Hepatocyte (in vitro differentiated cells): Measurements from ENCODE around the gene SPNS2. TPM values are rescaled to one million over a fixed set of nuclear protein-coding genes. Genes with fewer than 3 reads are reported as not detected.
A peak's percentile ranks its signal among the peaks of the same experiment; 100 is the strongest.

Experiments
- DNase-seq: peaks from one replicate; pipeline ENCODE4 v3.0.0-alpha.2; 2016; ENCODE audit warnings: low spot score
- H2AFZ ChIP-seq: fragments of 200-600 bp; sonication (generic); 2 replicates; pipeline ENCODE4 v1.6.0; 2016; ENCODE audit warnings: antibody characterized with exemption, mild to moderate bottlenecking
- H3K27ac ChIP-seq: fragments of 200-600 bp; sonication (generic); 2 replicates; pipeline ENCODE4 v1.5.1; 2016; ENCODE audit warnings: mild to moderate bottlenecking
- H3K27me3 ChIP-seq: fragments of 200-600 bp; sonication (generic); 2 replicates; pipeline ENCODE4 v1.6.1; 2016
- H3K36me3 ChIP-seq: fragments of 200-600 bp; sonication (generic); replicated peaks from 2 replicates; pipeline ENCODE4 v1.5.1; 2016; ENCODE audit warnings: low read depth; ENCODE audit not compliant: insufficient read depth
- H3K4me1 ChIP-seq: fragments of 200-600 bp; sonication (generic); 2 replicates; pipeline ENCODE4 v1.5.1; 2016; ENCODE audit warnings: mild to moderate bottlenecking, moderate library complexity; ENCODE audit not compliant: insufficient read depth
- H3K4me2 ChIP-seq: fragments of 200-600 bp; sonication (generic); 2 replicates; pipeline ENCODE4 v1.6.0; 2016
- H3K4me3 ChIP-seq: fragments of 200-600 bp; sonication (generic); 2 replicates; pipeline ENCODE4 v1.5.1; 2016; ENCODE audit warnings: mild to moderate bottlenecking
- H3K79me2 ChIP-seq: fragments of 200-600 bp; sonication (generic); 2 replicates; pipeline ENCODE4 v1.6.0; 2017; ENCODE audit warnings: mild to moderate bottlenecking
- H3K9me2 ChIP-seq: fragments of 200-600 bp; sonication (generic); replicated peaks from 2 replicates; pipeline ENCODE4 v1.6.0; 2017; ENCODE audit warnings: mild to moderate bottlenecking; ENCODE audit not compliant: insufficient read depth
- H3K9me3 ChIP-seq: fragments of 200-600 bp; sonication (generic); 2 replicates; pipeline ENCODE4 v1.5.1; 2016; ENCODE audit warnings: low read depth, mild to moderate bottlenecking
- H4K20me1 ChIP-seq: fragments of 200-600 bp; sonication (generic); 2 replicates; pipeline ENCODE4 v1.6.0; 2016; ENCODE audit warnings: mild to moderate bottlenecking; ENCODE audit not compliant: insufficient read depth, poor library complexity, severe bottlenecking
- EZH2 ChIP-seq: fragments of 200-600 bp; sonication (generic); IDR thresholded peaks from 2 replicates; pipeline ENCODE4 v1.6.1; 2016; ENCODE audit warnings: antibody characterized with exemption, mild to moderate bottlenecking, borderline replicate concordance
- EZH2phosphoT487 ChIP-seq: fragments of 200-600 bp; sonication (generic); IDR thresholded peaks from one replicate; pipeline ENCODE4 v1.6.1; 2018; ENCODE audit warnings: antibody characterized with exemption, mild to moderate bottlenecking, low read depth, moderate library complexity; ENCODE audit not compliant: unreplicated experiment, severe bottlenecking
- WGBS: methylation state at CpG from one replicate; pipeline ENCODE4 v1.1.6; 2016; ENCODE audit warnings: low lambda C conversion rate; ENCODE audit errors: missing lambda C conversion rate; 5-methylcytosine and 5-hydroxymethylcytosine counted together
- polyA plus RNA-seq: library from polyadenylated mRNA; unstranded; fragments of >200 nt; fragmentation: Nextera tagmentation; extraction: Ambion mirVana; gene quantifications from 2 replicates; pipeline ENCODE4 v1.2.1, GENCODE V29; 2016
- total RNA-seq: library from RNA; depleted of rRNA; stranded (reverse); fragments of >200 nt; gene quantifications from 2 replicates; pipeline ENCODE4 v1.2.3, GENCODE V29; 2014
- TF ChIP-seq, protein P1 (sequence below): fragments of 200-600 bp; sonication (generic); IDR thresholded peaks from 2 replicates; pipeline ENCODE4 v1.5.1; 2016; ENCODE audit warnings: antibody characterized with exemption, mild to moderate bottlenecking; ENCODE audit not compliant: poor library complexity

SPNS2 gene
- total and polyA plus RNA-seq, 2 experiments from 2014 or later = 5.6 to 10.3 TPM

DNA sequence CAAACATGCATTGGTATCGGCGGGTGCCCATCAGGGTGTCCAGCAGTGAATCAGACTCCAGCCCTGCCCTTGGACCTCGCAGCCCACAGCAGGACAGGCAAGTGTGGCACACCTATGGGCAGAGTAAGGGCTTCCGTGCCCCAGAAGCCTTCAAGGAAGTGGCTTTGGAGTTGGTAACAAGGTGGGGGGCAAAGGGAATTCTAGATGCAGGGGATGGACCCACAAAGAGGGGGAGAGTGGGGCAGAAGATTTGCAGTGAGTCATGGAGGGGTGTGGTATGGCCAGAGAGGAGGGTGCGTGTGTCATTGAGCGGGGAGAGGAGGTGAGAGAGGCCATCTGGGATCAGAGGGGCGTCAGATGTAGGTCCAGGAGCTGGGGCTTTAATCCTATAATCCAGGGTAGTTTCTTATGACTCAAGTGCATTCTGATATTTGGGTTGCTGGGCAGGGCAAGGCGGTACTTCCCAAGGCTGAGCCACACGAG is 8.5 kb upstream of the SPNS2 start:
- H2AFZ ChIP-seq = no peak overlapping the region
- H4K20me1 ChIP-seq = no peaks in the 10 kb centered on the region
- H3K27ac ChIP-seq = no peak overlapping the region
- TF ChIP-seq EZH2phosphoT487 (no peak), EZH2 (no peak)
- TF ChIP-seq, protein P1, sequence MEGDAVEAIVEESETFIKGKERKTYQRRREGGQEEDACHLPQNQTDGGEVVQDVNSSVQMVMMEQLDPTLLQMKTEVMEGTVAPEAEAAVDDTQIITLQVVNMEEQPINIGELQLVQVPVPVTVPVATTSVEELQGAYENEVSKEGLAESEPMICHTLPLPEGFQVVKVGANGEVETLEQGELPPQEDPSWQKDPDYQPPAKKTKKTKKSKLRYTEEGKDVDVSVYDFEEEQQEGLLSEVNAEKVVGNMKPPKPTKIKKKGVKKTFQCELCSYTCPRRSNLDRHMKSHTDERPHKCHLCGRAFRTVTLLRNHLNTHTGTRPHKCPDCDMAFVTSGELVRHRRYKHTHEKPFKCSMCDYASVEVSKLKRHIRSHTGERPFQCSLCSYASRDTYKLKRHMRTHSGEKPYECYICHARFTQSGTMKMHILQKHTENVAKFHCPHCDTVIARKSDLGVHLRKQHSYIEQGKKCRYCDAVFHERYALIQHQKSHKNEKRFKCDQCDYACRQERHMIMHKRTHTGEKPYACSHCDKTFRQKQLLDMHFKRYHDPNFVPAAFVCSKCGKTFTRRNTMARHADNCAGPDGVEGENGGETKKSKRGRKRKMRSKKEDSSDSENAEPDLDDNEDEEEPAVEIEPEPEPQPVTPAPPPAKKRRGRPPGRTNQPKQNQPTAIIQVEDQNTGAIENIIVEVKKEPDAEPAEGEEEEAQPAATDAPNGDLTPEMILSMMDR = no peak
- DNase-seq = no peak
- H3K27me3 ChIP-seq = no peaks in the 10 kb centered on the region
- H3K36me3 ChIP-seq = no peaks in the 10 kb centered on the region
- H3K9me2 ChIP-seq = no peaks in the 10 kb centered on the region
- WGBS = 60% methylated on average over 9 of the region's 9 CpGs
- H3K4me1 ChIP-seq = no peaks in the 10 kb centered on the region
- H3K4me3 ChIP-seq = no peak overlapping the region
- no peaks in the 10 kb centered on the region for H3K9me3 ChIP-seq
- H3K79me2 ChIP-seq = no peaks in the 10 kb centered on the region
- H3K4me2 ChIP-seq = no peak overlapping the region

DNA sequence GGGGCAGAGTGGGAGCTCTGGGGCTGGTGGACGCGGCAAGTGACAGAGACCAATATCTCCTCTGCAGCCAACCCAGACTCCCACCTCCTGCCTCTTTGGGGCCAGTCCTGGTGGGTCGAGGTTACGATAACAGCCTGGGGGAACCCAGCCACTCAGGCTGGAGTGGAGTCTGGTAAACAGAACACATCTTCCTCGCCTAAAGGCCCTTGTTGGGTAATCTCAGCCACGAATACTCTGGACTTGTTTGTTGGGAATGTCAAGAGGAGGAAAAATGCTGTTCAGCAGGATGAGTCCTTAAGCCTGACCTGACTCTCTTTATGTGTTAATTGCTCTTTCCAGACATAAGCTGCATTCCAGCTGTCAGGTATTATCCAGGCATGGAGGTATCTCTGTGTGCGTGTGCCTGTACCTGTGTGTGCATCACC is 8.0 kb upstream of the SPNS2 start:
- no peaks in the 10 kb centered on the region for H3K79me2 ChIP-seq
- H3K9me3 ChIP-seq = no peaks in the 10 kb centered on the region
- no peak for TF ChIP-seq EZH2phosphoT487
- no peak for TF ChIP-seq EZH2
- TF ChIP-seq, protein P1 = no peak
- H4K20me1 ChIP-seq = no peaks in the 10 kb centered on the region
- no peak for DNase-seq
- no peaks in the 10 kb centered on the region for H3K9me2 ChIP-seq
- H3K36me3 ChIP-seq = no peaks in the 10 kb centered on the region
- no peak overlapping the region for H2AFZ ChIP-seq
- WGBS = 50% methylated on average over 7 of the region's 7 CpGs
- no peak overlapping the region for H3K4me3 ChIP-seq
- no peak overlapping the region for H3K27ac ChIP-seq
- no peak overlapping the region for H3K4me2 ChIP-seq
- no peaks in the 10 kb centered on the region for H3K27me3 ChIP-seq
- no peaks in the 10 kb centered on the region for H3K4me1 ChIP-seq

- Histone ChIP-seq H3K4me3 (no peak overlapping the region), H3K27me3 (peaks cover 4% of the 10 kb centered on the region), H3K36me3 (no peaks in the 10 kb centered on the region), H3K27ac (peak overlapping the region; percentile 57), H4K20me1 (no peaks in the 10 kb centered on the region), H3K9me2 (no peaks in the 10 kb centered on the region), H3K9me3 (no peaks in the 10 kb centered on the region), H2AFZ (no peak overlapping the region), H3K4me1 (no peaks in the 10 kb centered on the region), H3K4me2 (no peak overlapping the region), H3K79me2 (no peaks in the 10 kb centered on the region)
- TF ChIP-seq, protein P1 = no peak
- TF ChIP-seq EZH2 (no peak), EZH2phosphoT487 (no peak)
- WGBS = 47% methylated on average over 20 of the region's 20 CpGs
- DNase-seq = peak; percentile 80
Measured at GRCh38 chr17:4492721-4493561, 5.7 kb upstream of the SPNS2 start.
